ENCODE measurements around the gene BORCS5.

The BORCS5 gene

DNA sequence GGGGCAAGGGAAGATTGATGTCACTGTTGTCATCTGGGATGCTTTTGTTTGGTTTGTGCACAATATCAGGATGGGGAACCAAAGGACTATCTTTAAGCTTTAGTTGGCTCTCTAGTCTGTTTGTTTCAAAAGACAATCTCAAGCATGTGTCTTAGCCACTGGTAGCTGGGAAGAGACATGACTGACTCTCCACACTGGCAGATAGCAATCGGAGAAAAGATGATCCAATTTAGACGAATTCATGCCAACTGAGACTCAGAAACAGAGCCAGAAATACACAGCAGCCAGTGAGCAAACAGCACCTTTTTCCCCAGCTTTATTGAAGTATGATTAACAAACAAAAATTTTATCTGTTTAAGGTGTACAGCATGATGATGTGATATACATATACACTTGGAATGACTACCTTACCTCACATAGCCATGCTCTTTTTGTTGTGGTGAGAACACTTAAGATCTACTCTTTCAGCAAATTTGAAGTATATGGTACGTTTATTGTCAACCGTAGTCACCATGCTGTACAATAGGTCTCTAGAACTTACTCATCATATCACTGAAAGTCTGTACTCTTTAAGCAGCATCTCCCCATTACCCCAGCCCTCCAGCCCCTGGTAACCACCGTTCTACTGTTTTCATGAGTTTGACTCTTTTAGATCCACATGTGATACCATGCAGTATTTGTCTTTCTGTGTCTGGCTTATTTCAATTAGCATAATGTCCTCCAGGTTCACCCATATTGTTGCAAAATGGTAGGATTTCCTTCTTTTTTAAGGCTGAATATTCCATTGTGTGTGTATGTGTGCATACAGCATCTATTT is 155.2 kb downstream of the BORCS5 start:
- TF ChIP-seq TOX (CRISPR knock-in tag; IDR thresholded peaks at IDR 0.05; ENCODE audit: borderline replicate concordance) = no peak
- 0 out of 2 replicates have a peak, but pooled peaks have one; percentile 3 for TF ChIP-seq ZFP3 (CRISPR knock-in tag; IDR thresholded peaks at IDR 0.05)
- TF ChIP-seq ZNF70 (CRISPR knock-in tag; IDR thresholded peaks at IDR 0.05) = 0 out of 2 replicates have a peak, but pooled peaks have one; percentile 30
- TF ChIP-seq ARNTL (CRISPR knock-in tag; IDR thresholded peaks at IDR 0.05; ENCODE audit: borderline replicate concordance, low read depth) = no peak
- TF ChIP-seq ZNF8 (CRISPR knock-in tag; IDR thresholded peaks at IDR 0.05) = no peak
- no peak for TF ChIP-seq CSDC2 (CRISPR knock-in tag; IDR thresholded peaks at IDR 0.05)
- no peak for TF ChIP-seq ISL1 (CRISPR knock-in tag; IDR thresholded peaks at IDR 0.05)
- TF ChIP-seq GLIS3 (CRISPR knock-in tag; IDR thresholded peaks at IDR 0.05) = no peak
- no peak for TF ChIP-seq ZNF565 (CRISPR knock-in tag; conservative IDR thresholded peaks at IDR 0.05; ENCODE audit: low read depth)
- TF ChIP-seq, protein P1, sequence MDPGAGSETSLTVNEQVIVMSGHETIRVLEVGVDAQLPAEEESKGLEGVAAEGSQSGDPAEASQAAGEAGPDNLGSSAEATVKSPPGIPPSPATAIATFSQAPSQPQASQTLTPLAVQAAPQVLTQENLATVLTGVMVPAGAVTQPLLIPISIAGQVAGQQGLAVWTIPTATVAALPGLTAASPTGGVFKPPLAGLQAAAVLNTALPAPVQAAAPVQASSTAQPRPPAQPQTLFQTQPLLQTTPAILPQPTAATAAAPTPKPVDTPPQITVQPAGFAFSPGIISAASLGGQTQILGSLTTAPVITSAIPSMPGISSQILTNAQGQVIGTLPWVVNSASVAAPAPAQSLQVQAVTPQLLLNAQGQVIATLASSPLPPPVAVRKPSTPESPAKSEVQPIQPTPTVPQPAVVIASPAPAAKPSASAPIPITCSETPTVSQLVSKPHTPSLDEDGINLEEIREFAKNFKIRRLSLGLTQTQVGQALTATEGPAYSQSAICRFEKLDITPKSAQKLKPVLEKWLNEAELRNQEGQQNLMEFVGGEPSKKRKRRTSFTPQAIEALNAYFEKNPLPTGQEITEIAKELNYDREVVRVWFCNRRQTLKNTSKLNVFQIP (CRISPR knock-in tag; IDR thresholded peaks at IDR 0.05; ENCODE audit: borderline replicate concordance, low read depth) = no peak
- TF ChIP-seq, protein P2, sequence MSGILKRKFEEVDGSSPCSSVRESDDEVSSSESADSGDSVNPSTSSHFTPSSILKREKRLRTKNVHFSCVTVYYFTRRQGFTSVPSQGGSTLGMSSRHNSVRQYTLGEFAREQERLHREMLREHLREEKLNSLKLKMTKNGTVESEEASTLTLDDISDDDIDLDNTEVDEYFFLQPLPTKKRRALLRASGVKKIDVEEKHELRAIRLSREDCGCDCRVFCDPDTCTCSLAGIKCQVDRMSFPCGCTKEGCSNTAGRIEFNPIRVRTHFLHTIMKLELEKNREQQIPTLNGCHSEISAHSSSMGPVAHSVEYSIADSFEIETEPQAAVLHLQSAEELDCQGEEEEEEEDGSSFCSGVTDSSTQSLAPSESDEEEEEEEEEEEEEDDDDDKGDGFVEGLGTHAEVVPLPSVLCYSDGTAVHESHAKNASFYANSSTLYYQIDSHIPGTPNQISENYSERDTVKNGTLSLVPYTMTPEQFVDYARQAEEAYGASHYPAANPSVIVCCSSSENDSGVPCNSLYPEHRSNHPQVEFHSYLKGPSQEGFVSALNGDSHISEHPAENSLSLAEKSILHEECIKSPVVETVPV (CRISPR knock-in tag; IDR thresholded peaks at IDR 0.05) = no peak
- no peak for TF ChIP-seq SNAI2 (CRISPR knock-in tag; IDR thresholded peaks at IDR 0.05)
- TF ChIP-seq BACH2 (CRISPR knock-in tag; IDR thresholded peaks at IDR 0.05; ENCODE audit: borderline replicate concordance) = no peak
- TF ChIP-seq ZC3H10 (CRISPR knock-in tag; IDR thresholded peaks at IDR 0.05) = no peak
- TF ChIP-seq ESRRG (CRISPR knock-in tag; IDR thresholded peaks at IDR 0.05) = no peak
- TF ChIP-seq PPARA (CRISPR knock-in tag; IDR thresholded peaks at IDR 0.05; ENCODE audit: borderline replicate concordance) = no peak
- no peak for TF ChIP-seq CREB5 (CRISPR knock-in tag; IDR thresholded peaks at IDR 0.05; ENCODE audit: low read depth)
- TF ChIP-seq ZFP30 (CRISPR knock-in tag; IDR thresholded peaks at IDR 0.05) = no peak
- TF ChIP-seq RARB (CRISPR knock-in tag; IDR thresholded peaks at IDR 0.05) = no peak
- TF ChIP-seq OSR1 (CRISPR knock-in tag; IDR thresholded peaks at IDR 0.05) = no peak
- TF ChIP-seq TCF4 (CRISPR knock-in tag; IDR thresholded peaks at IDR 0.05; ENCODE audit: borderline replicate concordance) = peak; percentile 92
- no peak for TF ChIP-seq PATZ1 (CRISPR knock-in tag; IDR thresholded peaks at IDR 0.05; ENCODE audit: borderline replicate concordance)
- TF ChIP-seq, protein P3, sequence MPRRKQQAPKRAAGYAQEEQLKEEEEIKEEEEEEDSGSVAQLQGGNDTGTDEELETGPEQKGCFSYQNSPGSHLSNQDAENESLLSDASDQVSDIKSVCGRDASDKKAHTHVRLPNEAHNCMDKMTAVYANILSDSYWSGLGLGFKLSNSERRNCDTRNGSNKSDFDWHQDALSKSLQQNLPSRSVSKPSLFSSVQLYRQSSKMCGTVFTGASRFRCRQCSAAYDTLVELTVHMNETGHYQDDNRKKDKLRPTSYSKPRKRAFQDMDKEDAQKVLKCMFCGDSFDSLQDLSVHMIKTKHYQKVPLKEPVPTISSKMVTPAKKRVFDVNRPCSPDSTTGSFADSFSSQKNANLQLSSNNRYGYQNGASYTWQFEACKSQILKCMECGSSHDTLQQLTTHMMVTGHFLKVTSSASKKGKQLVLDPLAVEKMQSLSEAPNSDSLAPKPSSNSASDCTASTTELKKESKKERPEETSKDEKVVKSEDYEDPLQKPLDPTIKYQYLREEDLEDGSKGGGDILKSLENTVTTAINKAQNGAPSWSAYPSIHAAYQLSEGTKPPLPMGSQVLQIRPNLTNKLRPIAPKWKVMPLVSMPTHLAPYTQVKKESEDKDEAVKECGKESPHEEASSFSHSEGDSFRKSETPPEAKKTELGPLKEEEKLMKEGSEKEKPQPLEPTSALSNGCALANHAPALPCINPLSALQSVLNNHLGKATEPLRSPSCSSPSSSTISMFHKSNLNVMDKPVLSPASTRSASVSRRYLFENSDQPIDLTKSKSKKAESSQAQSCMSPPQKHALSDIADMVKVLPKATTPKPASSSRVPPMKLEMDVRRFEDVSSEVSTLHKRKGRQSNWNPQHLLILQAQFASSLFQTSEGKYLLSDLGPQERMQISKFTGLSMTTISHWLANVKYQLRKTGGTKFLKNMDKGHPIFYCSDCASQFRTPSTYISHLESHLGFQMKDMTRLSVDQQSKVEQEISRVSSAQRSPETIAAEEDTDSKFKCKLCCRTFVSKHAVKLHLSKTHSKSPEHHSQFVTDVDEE (CRISPR knock-in tag; IDR thresholded peaks at IDR 0.05) = peak; percentile 83
- ATAC-seq = peak; percentile 45

DNA sequence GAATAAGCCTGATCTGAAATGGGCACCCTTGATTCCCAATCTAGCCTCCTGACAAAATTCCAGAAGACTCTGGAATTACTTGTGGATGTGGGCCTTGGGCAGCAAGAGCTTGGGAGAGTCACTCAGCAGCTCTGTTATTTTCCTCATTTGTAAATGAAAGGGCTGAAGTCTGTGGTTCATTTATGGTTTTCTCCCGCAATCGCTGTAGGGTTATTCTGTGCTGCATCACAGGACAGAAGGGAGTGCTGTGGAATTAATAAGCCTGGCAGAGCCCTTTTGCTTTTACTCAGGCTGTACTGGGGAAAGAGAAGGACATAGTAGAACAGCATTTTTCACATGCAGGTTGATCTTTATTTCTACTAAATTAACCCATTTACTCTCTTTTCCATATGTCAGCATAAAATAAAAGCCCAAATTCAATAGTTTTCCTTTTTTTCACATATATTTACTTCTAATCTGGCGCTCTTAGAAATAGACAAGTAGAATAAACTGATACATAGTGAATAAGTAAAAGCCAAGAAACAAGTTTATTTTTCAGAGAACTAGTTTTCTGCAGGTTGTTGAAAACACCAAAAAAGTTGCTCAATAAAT is 156.6 kb downstream of the BORCS5 start:
- peak; percentile 18; the same call in 1 of the 3 replicates for ATAC-seq
- no peak for TF ChIP-seq OSR1 (CRISPR knock-in tag; IDR thresholded peaks at IDR 0.05)
- TF ChIP-seq BACH2 (CRISPR knock-in tag; IDR thresholded peaks at IDR 0.05; ENCODE audit: borderline replicate concordance) = no peak
- no peak for TF ChIP-seq ESRRG (CRISPR knock-in tag; IDR thresholded peaks at IDR 0.05)
- TF ChIP-seq ZFP3 (CRISPR knock-in tag; IDR thresholded peaks at IDR 0.05) = no peak
- TF ChIP-seq ZC3H10 (CRISPR knock-in tag; IDR thresholded peaks at IDR 0.05) = no peak
- TF ChIP-seq ARNTL (CRISPR knock-in tag; IDR thresholded peaks at IDR 0.05; ENCODE audit: borderline replicate concordance, low read depth) = no peak
- TF ChIP-seq ISL1 (CRISPR knock-in tag; IDR thresholded peaks at IDR 0.05) = no peak
- no peak for TF ChIP-seq RARB (CRISPR knock-in tag; IDR thresholded peaks at IDR 0.05)
- no peak for TF ChIP-seq ZNF8 (CRISPR knock-in tag; IDR thresholded peaks at IDR 0.05)
- TF ChIP-seq ZFP30 (CRISPR knock-in tag; IDR thresholded peaks at IDR 0.05) = no peak
- TF ChIP-seq ZNF70 (CRISPR knock-in tag; IDR thresholded peaks at IDR 0.05) = no peak
- no peak for TF ChIP-seq ZNF565 (CRISPR knock-in tag; conservative IDR thresholded peaks at IDR 0.05; ENCODE audit: low read depth)
- TF ChIP-seq, protein P3 (CRISPR knock-in tag; IDR thresholded peaks at IDR 0.05) = no peak
- no peak for TF ChIP-seq PPARA (CRISPR knock-in tag; IDR thresholded peaks at IDR 0.05; ENCODE audit: borderline replicate concordance)
- TF ChIP-seq TOX (CRISPR knock-in tag; IDR thresholded peaks at IDR 0.05; ENCODE audit: borderline replicate concordance) = no peak
- TF ChIP-seq, protein P2 (CRISPR knock-in tag; IDR thresholded peaks at IDR 0.05) = no peak
- TF ChIP-seq SNAI2 (CRISPR knock-in tag; IDR thresholded peaks at IDR 0.05) = no peak

Measured in SK-N-SH treated with all-trans-retinoic acid at 6 μM for 48 hours (cell line).